OCI-M2 (cell line): ENCODE data around the gene OR5B21.

ENCODE experiments used
- DNase-seq: peaks from one replicate; lab custom pipeline; 2025; ENCODE audit not compliant: unreplicated experiment; lab: John Stamatoyannopoulos, UW

Gene OR5B21

GRCh38 chr11:58494101-58494500, 13.8 kb downstream of the OR5B21 start:
- no peak for DNase-seq

GRCh38 chr11:58493676-58494075, 14.2 kb downstream of the OR5B21 start:
- no peak for DNase-seq

- DNase-seq: no peak
These were observed 17.1 kb downstream of the OR5B21 start for GRCh38 chr11:58490827-58491226.

- DNase-seq: no peak
These were observed 20.7 kb downstream of the OR5B21 start for GRCh38 chr11:58487170-58487569.

- no peak for DNase-seq
These were observed 21.9 kb downstream of the OR5B21 start for GRCh38 chr11:58485961-58486360.

GRCh38 chr11:58471892-58472291, 36.0 kb downstream of the OR5B21 start:
- DNase-seq: no peak

GRCh38 chr11:58466293-58466692, 41.6 kb downstream of the OR5B21 start:
- no peak for DNase-seq

GRCh38 chr11:58465690-58466089, 42.2 kb downstream of the OR5B21 start:
- no peak for DNase-seq
